Activated naive CD4-positive, alpha-beta T cell treated with anti-CD3 and anti-CD28 coated beads, Interleukin-2, amount 10 ng/mL, durations not matched to agents 7 days and 5 days (primary cell): Measurements from ENCODE around the gene TMCC3.
A peak's percentile ranks its signal among the peaks of the same experiment; 100 is the strongest.
"Not testable (repeated sequence)": the region's sequence is repeated elsewhere in the genome, so short reads cannot be mapped to it uniquely, and the experiment has no call there.

Experiments used
- CTCF ChIA-PET: fragments of 350-600 bp; sonication (Branson Sonifier 250); formaldehyde crosslinking; loops from one replicate; lab custom pipeline; 2021; ENCODE audit warnings: antibody characterized with exemption; lab: Charles Lee
- DNase-seq: peaks from one replicate; pipeline ENCODE4 v3.0.0-alpha.2; 2020
- H3K27ac Mint-ChIP-seq: one replicate; pipeline ENCODE4 v1.8.0; 2021; ENCODE audit warnings: mild to moderate bottlenecking, moderate library complexity, mixed read lengths
- H3K27me3 Mint-ChIP-seq: one replicate; pipeline ENCODE4 v1.8.0; 2021; ENCODE audit warnings: mild to moderate bottlenecking, mixed read lengths
- H3K36me3 Mint-ChIP-seq: one replicate; pipeline ENCODE4 v1.8.0; 2021; ENCODE audit warnings: mixed read lengths
- H3K4me1 Mint-ChIP-seq: one replicate; pipeline ENCODE4 v1.8.0; 2021; ENCODE audit warnings: mixed read lengths
- H3K4me3 Mint-ChIP-seq: one replicate; pipeline ENCODE4 v1.8.0; 2021; ENCODE audit warnings: mild to moderate bottlenecking, moderate library complexity, mixed read lengths
- H3K9me3 Mint-ChIP-seq: one replicate; pipeline ENCODE4 v1.8.0; 2021; ENCODE audit warnings: mixed read lengths

Gene TMCC3, protein sequence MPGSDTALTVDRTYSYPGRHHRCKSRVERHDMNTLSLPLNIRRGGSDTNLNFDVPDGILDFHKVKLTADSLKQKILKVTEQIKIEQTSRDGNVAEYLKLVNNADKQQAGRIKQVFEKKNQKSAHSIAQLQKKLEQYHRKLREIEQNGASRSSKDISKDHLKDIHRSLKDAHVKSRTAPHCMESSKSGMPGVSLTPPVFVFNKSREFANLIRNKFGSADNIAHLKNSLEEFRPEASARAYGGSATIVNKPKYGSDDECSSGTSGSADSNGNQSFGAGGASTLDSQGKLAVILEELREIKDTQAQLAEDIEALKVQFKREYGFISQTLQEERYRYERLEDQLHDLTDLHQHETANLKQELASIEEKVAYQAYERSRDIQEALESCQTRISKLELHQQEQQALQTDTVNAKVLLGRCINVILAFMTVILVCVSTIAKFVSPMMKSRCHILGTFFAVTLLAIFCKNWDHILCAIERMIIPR

DNA sequence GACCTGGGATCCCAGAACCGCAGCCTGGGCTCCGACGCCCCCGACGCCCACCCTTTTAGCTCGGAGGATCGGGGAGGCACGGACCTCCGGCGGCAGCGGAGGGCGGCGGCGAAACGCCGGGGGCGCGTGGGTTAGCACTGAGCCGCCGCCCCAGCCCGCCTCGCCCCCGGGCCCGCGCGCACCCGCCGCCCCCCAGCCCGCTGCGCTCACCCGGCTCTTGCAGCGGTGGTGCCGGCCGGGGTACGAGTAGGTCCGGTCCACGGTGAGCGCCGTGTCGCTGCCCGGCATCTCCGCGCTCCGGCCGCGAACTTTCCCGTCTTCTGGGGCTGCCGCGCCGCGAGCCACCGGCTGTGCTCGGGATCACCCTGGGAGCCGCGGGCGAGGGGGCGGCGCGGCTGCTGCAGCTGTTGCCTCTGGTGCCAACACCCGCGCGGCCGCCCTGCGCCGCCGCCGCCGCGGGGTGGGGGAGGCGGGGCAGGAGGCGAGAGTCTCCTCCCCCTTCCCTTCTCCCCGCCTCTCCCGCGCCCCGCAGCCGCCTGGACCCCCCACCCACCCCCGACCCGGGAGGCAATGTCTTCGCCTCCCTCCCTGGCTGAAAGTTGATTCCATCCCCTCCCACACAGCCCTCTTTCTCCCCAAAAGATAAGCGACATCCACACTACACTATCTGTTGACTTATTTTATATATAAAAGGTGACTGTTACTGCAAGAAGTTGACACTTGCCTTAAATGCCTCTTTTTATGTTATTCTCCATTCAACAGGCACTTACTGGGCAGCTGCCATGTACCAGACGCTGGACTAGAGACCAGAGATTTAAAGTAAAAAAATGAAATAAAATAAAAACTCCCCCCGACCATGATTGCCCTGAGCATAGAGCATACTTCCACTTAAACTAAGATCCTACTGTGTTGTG lies at the start of gene TMCC3:
Gene TMCC3 (minus strand): TSS at position 415 of the 914 bp plus-strand sequence. CDS start 127 bp downstream, at position 288.
- peak; percentile 31 for DNase-seq
- no peak within 1 kb of the TSS for H3K27ac Mint-ChIP-seq
- peaks cover 77% of the 10 kb centered on the region for H3K27me3 Mint-ChIP-seq
- CTCF ChIA-PET = interaction anchor here (0.7 to 1.1 kb wide), 3 partner anchors 13 to 450 kb away, joined by 3 to 6 read pairs (median 3); no protein-coding TSS in a partner anchor
- H3K4me3 Mint-ChIP-seq = peak within 1 kb of the TSS; percentile 71
- peaks cover 11% of the 10 kb centered on the region for H3K4me1 Mint-ChIP-seq
- H3K9me3 Mint-ChIP-seq = no peaks in the 10 kb centered on the region
- no peaks in the 10 kb centered on the region for H3K36me3 Mint-ChIP-seq

DNA sequence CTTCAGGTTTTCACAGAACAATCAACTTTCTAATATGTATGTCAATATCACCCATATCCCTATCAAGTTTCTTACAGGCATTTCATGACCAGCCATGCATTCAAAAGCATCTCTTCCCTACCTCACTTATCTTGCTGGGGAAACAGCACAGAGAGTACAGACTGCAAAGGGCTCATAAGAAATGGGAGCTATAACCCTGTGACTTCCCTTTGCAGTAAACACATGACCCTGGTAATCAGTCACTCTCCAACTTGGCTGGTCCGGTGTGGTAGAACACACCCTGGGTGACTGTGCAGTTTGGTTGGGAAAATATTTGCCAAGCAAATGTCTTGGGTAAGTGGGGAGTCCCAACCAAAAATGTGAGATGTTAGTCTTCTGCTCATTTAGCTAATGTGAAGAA lies 49.4 kb upstream of the TMCC3 start:
- Mint-ChIP-seq H3K36me3 (no peaks in the 10 kb centered on the region), H3K9me3 (no peaks in the 10 kb centered on the region)

DNA sequence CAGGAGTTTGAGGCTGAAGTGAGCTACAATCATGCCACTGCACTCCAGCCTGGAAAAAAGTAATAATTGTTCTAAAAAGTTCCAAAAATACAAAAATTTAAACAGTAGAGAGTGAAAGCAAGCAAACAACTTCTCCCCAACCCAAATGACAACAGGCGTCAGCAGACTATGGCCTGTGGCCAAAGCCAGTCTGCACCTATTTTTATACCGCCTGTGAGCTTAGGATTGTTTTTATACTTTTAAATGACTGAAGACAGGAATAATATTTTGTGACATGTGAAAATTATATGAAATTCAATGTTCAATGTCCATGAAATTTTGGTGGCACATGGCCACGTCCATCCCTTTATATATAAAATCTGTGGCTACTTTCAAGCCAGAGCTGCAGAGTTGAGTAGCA lies 48.2 kb upstream of the TMCC3 start:
- H3K9me3 Mint-ChIP-seq = no peaks in the 10 kb centered on the region
- peaks cover 7% of the 10 kb centered on the region for H3K27me3 Mint-ChIP-seq
- no peak for DNase-seq
- H3K4me1 Mint-ChIP-seq = no peaks in the 10 kb centered on the region
- H3K27ac Mint-ChIP-seq = no peak overlapping the region
- H3K36me3 Mint-ChIP-seq = no peaks in the 10 kb centered on the region
- H3K4me3 Mint-ChIP-seq = no peak overlapping the region
- CTCF ChIA-PET = no interaction called here

More for the DNA sequence above, 49.4 kb upstream of the TMCC3 start:
- no peaks in the 10 kb centered on the region for H3K4me1 Mint-ChIP-seq
- H3K4me3 Mint-ChIP-seq = no peak overlapping the region
- DNase-seq = no peak
- H3K27ac Mint-ChIP-seq = no peak overlapping the region
- H3K27me3 Mint-ChIP-seq = peaks cover 7% of the 10 kb centered on the region
- CTCF ChIA-PET = no interaction called here

DNA sequence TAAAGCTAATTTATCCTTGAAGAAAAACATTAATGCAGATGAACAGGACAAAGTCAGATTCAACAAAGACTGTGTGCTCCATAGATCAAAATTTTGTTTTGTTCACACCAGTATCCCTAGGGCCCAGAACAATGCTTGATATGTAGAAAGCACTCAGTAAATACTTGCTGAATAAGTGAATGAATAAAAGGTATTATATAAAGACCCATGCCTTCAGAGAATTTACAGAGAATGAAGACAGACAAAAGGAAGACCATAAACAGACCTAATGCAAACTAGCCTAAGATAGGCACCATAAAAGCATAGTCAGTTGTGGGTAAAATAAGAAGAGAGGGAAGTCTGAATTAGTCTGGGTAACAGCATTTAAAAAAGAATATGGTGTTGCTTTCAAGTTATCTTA lies 47.3 kb upstream of the TMCC3 start:
- peaks cover 7% of the 10 kb centered on the region for H3K27me3 Mint-ChIP-seq
- CTCF ChIA-PET = interaction anchor here (0.6 kb wide), 1 partner anchor 66 kb away, joined by 3 read pairs; no protein-coding TSS in a partner anchor
- H3K27ac Mint-ChIP-seq = no peak overlapping the region

DNA sequence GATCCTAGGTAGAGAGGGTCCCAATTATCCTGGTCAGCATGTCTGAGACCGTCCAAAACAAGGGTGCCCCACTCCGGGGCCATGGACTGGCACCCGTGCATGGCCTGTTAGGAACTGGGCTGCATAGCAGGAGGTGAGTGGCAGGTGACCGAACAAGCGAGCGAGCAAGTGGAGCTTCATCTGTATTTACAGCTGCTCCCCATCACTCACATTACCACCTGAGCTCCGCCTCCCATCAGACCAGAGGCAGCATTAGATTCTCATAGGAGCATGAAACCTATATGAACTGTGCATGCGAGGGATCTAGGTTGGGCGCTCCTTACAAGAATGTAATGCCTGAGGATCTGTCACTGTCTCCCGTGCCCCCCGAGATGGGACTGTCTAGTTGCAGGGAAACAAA lies 44.4 kb upstream of the TMCC3 start:
- DNase-seq = no peak
- H3K9me3 Mint-ChIP-seq = no peaks in the 10 kb centered on the region
- H3K36me3 Mint-ChIP-seq = no peaks in the 10 kb centered on the region
- CTCF ChIA-PET = no interaction called here
- H3K27me3 Mint-ChIP-seq = peaks cover 7% of the 10 kb centered on the region
- H3K4me1 Mint-ChIP-seq = no peaks in the 10 kb centered on the region
- no peak overlapping the region for H3K4me3 Mint-ChIP-seq
- H3K27ac Mint-ChIP-seq = no peak overlapping the region

More for the DNA sequence above, 47.3 kb upstream of the TMCC3 start:
- Mint-ChIP-seq H3K36me3 (no peaks in the 10 kb centered on the region), H3K4me1 (no peaks in the 10 kb centered on the region), H3K4me3 (no peak overlapping the region), H3K9me3 (no peaks in the 10 kb centered on the region)
- DNase-seq = no peak

DNA sequence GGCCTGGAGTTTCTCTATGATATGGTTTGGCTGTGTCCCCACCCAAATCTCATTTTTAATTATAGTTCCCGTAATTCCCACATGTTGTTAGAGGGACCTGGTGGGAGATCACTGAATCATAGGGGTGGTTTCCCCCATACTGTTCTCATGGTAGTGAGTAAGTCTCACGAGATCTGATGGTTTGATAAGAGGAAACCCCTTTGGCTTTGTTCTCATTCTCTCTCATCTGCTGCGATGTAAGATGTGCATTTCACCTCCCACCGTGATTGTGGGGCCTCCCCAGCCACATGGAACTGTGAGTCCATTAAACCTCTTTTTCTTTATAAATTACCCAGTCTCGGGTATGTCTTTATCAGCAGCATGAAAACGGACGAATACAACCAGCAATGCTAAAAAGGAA lies 42.5 kb upstream of the TMCC3 start:
- DNase-seq, H3K36me3 Mint-ChIP-seq, H3K27me3 Mint-ChIP-seq, H3K4me3 Mint-ChIP-seq, H3K9me3 Mint-ChIP-seq, CTCF ChIA-PET, H3K27ac Mint-ChIP-seq, H3K4me1 Mint-ChIP-seq: not testable (repeated sequence)

DNA sequence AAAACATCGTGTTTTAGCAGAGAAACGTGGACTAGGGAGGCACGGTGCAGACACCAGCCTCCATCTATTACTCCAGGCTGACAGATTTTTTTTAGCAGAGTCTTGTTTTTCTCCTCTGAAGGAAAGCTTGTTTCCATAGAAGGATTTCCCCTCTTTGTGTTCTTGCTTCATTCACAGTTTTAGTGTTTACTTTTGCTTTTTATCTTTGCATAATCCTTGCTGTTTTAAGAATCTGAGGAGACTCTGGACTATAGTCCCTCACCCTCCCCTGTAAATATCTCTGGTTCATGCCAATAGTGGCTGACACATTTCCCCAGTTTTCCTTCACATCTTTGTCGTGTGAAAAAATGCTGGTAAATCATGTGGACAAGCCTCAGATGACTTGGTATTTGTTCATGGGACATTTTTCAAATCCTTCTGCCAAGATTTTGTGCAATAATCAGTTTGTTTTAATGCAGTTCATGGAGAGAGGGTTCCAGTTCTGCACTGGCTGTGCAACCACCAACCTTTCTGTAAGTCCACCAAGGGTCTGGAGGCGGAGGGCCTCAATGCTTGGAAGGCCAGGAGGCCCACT lies 39.9 kb upstream of the TMCC3 start:
- CTCF ChIA-PET = no interaction called here
- Mint-ChIP-seq H3K36me3 (no peaks in the 10 kb centered on the region), H3K27me3 (no peaks in the 10 kb centered on the region), H3K9me3 (no peaks in the 10 kb centered on the region), H3K4me3 (no peak overlapping the region), H3K4me1 (no peaks in the 10 kb centered on the region), H3K27ac (no peak overlapping the region)
- no peak for DNase-seq

DNA sequence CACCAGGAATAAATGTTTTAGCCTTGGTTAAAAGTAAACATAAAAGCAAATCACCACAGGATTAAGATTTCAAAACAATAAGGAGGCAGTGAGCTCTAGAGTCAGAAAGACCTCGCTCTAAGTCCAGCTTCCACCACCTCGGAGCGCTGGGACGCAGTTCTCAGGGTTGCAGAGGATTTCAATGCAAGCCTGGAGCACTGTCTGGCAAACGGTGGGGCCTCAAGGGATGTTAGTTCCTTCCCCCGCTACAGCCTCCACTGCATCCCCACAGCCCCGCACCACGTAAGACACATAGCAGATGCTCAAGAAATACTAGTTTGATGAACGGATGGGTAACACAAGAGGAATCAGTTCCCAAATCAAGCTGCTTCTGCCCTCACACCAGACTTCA lies 39.3 kb upstream of the TMCC3 start:
- H3K27me3 Mint-ChIP-seq = no peaks in the 10 kb centered on the region
- no peaks in the 10 kb centered on the region for H3K36me3 Mint-ChIP-seq
- no peaks in the 10 kb centered on the region for H3K4me1 Mint-ChIP-seq
- no peak for DNase-seq
- no peak overlapping the region for H3K4me3 Mint-ChIP-seq
- CTCF ChIA-PET = no interaction called here
- H3K9me3 Mint-ChIP-seq = no peaks in the 10 kb centered on the region
- no peak overlapping the region for H3K27ac Mint-ChIP-seq

DNA sequence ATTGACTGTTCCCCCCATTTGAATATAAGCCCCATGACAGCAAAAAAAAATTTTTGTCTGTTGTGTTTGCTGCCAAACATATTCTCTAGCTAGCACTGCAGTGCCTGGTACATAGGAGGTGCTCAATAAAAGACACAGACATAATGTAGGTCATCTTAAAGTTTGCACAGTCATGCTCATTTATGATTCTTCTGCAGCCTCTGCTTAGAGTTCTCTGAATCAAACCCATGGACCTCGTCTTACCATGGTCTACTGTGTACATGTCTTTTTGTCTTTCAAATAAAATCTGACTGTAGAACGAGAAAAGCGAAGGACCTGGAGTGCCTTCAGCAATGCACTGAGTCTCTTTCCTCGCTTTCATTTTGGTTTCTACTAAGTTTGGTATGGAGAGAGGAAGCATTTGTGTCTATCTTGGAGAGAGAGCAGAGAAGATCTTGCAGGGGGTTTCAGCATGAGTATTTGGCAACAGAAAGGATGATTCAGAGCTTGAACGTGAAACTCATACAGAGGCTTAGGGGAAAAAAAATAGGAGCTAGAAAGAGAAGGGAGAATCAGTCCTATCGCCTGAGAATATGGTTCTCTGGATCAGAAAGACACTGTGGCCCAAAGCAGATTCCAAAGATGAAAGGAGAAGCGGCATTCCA lies 38.8 kb upstream of the TMCC3 start:
- CTCF ChIA-PET = no interaction called here
- H3K4me1 Mint-ChIP-seq = no peaks in the 10 kb centered on the region
- H3K27ac Mint-ChIP-seq = no peak overlapping the region
- no peak overlapping the region for H3K4me3 Mint-ChIP-seq
- no peak for DNase-seq
- H3K36me3 Mint-ChIP-seq = no peaks in the 10 kb centered on the region
- H3K9me3 Mint-ChIP-seq = no peaks in the 10 kb centered on the region
- H3K27me3 Mint-ChIP-seq = no peaks in the 10 kb centered on the region

DNA sequence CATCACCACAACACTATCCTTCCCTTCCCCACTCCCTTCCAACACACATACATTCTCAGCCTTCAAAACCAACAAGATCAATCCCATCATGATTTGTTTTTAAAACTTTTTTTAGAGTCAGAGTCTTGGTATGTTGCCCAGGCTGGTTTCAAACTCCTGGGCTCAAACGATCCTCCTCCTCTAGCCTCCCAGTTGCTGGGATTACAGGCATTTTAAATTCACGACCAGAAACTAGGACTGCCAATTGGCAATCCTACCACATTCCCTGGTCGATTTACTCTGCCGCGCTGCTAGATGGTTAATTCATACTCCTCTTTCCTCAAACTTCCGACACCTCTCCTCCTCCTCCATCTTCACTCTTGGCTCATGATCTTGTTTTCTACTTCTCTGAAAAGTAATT lies 37.5 kb upstream of the TMCC3 start:
- DNase-seq = no peak
- H3K4me1 Mint-ChIP-seq = no peaks in the 10 kb centered on the region
- H3K36me3 Mint-ChIP-seq = no peaks in the 10 kb centered on the region
- H3K4me3 Mint-ChIP-seq = no peak overlapping the region
- H3K27me3 Mint-ChIP-seq = no peaks in the 10 kb centered on the region
- H3K9me3 Mint-ChIP-seq = no peaks in the 10 kb centered on the region
- CTCF ChIA-PET = no interaction called here
- H3K27ac Mint-ChIP-seq = no peak overlapping the region

DNA sequence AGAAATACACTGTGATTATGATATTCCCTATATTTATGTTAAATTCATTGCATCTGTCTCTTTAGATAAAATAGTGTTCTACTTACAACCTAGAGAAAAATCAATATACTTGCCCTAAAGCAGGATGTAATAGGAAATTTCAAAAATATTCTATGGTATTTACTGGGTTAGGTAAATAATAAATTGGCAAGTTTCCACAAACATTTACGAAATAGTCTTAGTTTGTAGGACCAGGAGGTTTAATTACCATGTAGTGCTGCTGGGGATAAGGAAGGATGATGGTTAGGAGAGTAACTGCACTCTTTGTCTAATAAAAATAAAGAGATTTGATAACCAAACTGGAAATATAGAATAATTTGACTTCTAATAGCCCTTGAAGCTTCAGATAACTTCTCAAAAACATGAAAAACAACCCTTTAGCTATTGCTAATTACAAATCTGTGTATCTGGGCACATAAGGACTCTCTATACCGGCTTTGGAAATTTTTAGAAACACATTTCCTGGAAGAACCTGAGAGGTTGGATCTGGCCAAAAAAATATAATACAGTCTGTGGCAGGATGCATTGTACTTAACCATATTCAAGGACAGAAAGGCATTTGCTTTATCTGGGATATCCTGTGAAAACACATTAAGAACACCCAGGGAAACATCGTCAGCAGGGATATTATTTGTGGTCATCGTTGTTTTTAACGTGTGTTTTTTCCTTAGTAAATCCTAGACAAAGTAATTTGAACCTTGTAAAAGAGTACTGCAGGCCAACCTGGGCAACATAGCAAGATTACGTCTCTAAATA lies 36.7 kb upstream of the TMCC3 start:
- Mint-ChIP-seq H3K4me1 (no peaks in the 10 kb centered on the region), H3K9me3 (no peaks in the 10 kb centered on the region), H3K36me3 (no peaks in the 10 kb centered on the region), H3K27ac (no peak overlapping the region), H3K4me3 (no peak overlapping the region), H3K27me3 (no peaks in the 10 kb centered on the region)
- CTCF ChIA-PET = no interaction called here
- no peak for DNase-seq

DNA sequence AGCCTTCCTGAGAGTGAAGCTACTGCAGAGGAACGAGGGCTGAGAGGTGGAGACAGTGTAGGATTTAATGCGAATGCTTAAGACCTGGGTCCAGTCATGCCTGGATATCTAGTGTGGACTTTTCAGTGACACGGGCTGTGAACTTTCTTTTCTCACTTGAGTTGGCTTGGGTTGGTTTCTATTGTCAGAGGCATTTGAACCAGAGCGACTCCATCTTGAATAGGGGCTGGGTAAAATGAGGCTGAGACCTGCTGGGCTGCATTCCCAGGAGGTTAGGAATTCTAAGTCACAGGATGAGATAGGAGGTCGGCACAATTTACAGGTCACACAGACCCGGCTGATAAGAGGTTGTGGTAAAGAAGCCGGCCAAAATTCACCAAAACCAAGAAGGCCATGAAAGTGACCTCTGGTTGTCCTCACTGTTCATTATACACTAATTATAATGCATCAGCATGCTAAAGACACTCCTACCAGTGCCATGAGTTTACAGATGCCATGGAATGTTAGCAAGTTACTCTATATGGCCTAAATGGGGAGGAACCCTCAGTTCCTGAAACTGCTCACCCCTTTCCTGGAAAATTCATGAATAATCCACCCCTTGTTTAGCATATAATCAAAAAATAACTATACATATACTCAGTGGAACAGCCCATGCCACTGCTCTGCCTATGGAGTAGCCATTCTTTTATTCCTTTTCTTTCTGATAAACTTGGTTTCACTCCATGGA lies 34.2 kb upstream of the TMCC3 start:
- no peak for DNase-seq
- no peaks in the 10 kb centered on the region for H3K9me3 Mint-ChIP-seq
- H3K4me3 Mint-ChIP-seq = no peak overlapping the region
- no peaks in the 10 kb centered on the region for H3K27me3 Mint-ChIP-seq
- no peak overlapping the region for H3K27ac Mint-ChIP-seq
- CTCF ChIA-PET = no interaction called here
- no peaks in the 10 kb centered on the region for H3K36me3 Mint-ChIP-seq
- H3K4me1 Mint-ChIP-seq = no peaks in the 10 kb centered on the region
